H9 (cell line): Measurements from ENCODE around the gene EXPH5. TPM values are rescaled to one million over a fixed set of nuclear protein-coding genes. Genes with fewer than 3 reads are reported as not detected.

Source experiments
- DNase-seq: peaks from one replicate; pipeline ENCODE4 v3.0.0-alpha.2; 2017
- H2AFZ ChIP-seq: one replicate; pipeline ENCODE4 v1.6.1; 2013; ENCODE audit warnings: mild to moderate bottlenecking, low read length, control low read depth, moderate library complexity
- H2AK5ac ChIP-seq: 2 replicates; pipeline ENCODE4 v1.6.1; 2013; ENCODE audit warnings: low read length, control low read depth, mixed read lengths; ENCODE audit not compliant: insufficient read length
- H2BK120ac ChIP-seq: one replicate; pipeline ENCODE4 v1.6.1; 2013; ENCODE audit warnings: low read depth, mild to moderate bottlenecking, low read length, control low read depth, inconsistent platforms; ENCODE audit not compliant: poor library complexity, severe bottlenecking
- H2BK12ac ChIP-seq: 2 replicates; pipeline ENCODE4 v1.6.1; 2013; ENCODE audit warnings: low read length, control low read depth, mixed read lengths, low read depth; ENCODE audit not compliant: insufficient read length
- H2BK15ac ChIP-seq: 2 replicates; pipeline ENCODE4 v1.6.1; 2013; ENCODE audit warnings: low read depth, low read length, control low read depth
- H2BK20ac ChIP-seq: one replicate; pipeline ENCODE4 v1.6.1; 2013; ENCODE audit warnings: low read depth, mild to moderate bottlenecking, low read length, control low read depth, inconsistent platforms; ENCODE audit not compliant: poor library complexity, severe bottlenecking
- H2BK5ac ChIP-seq: 2 replicates; pipeline ENCODE4 v1.6.1; 2013; ENCODE audit warnings: low read length, control low read depth, mixed read lengths; ENCODE audit not compliant: insufficient read length
- H3K14ac ChIP-seq: 2 replicates; pipeline ENCODE4 v1.6.1; 2013; ENCODE audit warnings: low read length, control low read depth; ENCODE audit not compliant: insufficient read depth
- H3K18ac ChIP-seq: 2 replicates; pipeline ENCODE4 v1.6.1; 2013; ENCODE audit warnings: low read depth, mild to moderate bottlenecking, mixed read lengths, low read length, control low read depth; ENCODE audit not compliant: insufficient read length
- H3K23ac ChIP-seq: 2 replicates; pipeline ENCODE4 v1.6.1; 2013; ENCODE audit warnings: low read length, control low read depth, mixed read lengths, low read depth; ENCODE audit not compliant: insufficient read length
- H3K23me2 ChIP-seq: 2 replicates; pipeline ENCODE4 v1.6.1; 2013; ENCODE audit warnings: low read depth, mild to moderate bottlenecking, mixed read lengths, low read length, control low read depth; ENCODE audit not compliant: insufficient read length, poor library complexity, severe bottlenecking
- H3K27ac ChIP-seq: 2 replicates; pipeline ENCODE4 v1.5.1; 2013; ENCODE audit warnings: low read length, control low read depth, mixed read lengths, low read depth; ENCODE audit not compliant: insufficient read length
- H3K27me3 ChIP-seq: 2 replicates; pipeline ENCODE4 v1.6.1; 2013; ENCODE audit warnings: low read length, control low read depth, inconsistent platforms; ENCODE audit not compliant: insufficient read depth
- H3K4ac ChIP-seq: 2 replicates; pipeline ENCODE4 v1.6.1; 2013; ENCODE audit warnings: low read depth, mild to moderate bottlenecking, control low read depth, inconsistent platforms, low read length, moderate library complexity
- H3K4me1 ChIP-seq: 2 replicates; pipeline ENCODE4 v1.6.1; 2013; ENCODE audit warnings: low read length, control low read depth, inconsistent platforms; ENCODE audit not compliant: insufficient read depth
- H3K4me2 ChIP-seq: 2 replicates; pipeline ENCODE4 v1.6.1; 2013; ENCODE audit warnings: low read length, control low read depth, mixed read lengths; ENCODE audit not compliant: insufficient read length, insufficient read depth
- H3K56ac ChIP-seq: 2 replicates; pipeline ENCODE4 v1.6.1; 2013; ENCODE audit warnings: low read depth, mild to moderate bottlenecking, mixed read lengths, low read length, control low read depth; ENCODE audit not compliant: insufficient read length
- H3K79me1 ChIP-seq: 2 replicates; pipeline ENCODE4 v1.6.1; 2013; ENCODE audit warnings: low read depth, mild to moderate bottlenecking, moderate library complexity, low read length, control low read depth, inconsistent platforms; ENCODE audit not compliant: insufficient read depth, poor library complexity, severe bottlenecking
- H3K79me2 ChIP-seq: 2 replicates; pipeline ENCODE4 v1.6.1; 2013; ENCODE audit warnings: low read length, control low read depth, inconsistent platforms; ENCODE audit not compliant: insufficient read depth
- H3K9ac ChIP-seq: 2 replicates; pipeline ENCODE4 v1.6.1; 2013; ENCODE audit warnings: low read length, control low read depth, mixed read lengths; ENCODE audit not compliant: insufficient read length; ENCODE audit errors: extremely low read depth
- H3K9me3 ChIP-seq: one replicate; pipeline ENCODE4 v1.6.1; 2013; ENCODE audit warnings: low read depth, low read length, inconsistent platforms; ENCODE audit not compliant: control insufficient read depth
- H3T11ph ChIP-seq: one replicate; pipeline ENCODE4 v1.6.1; 2013; ENCODE audit warnings: mild to moderate bottlenecking, low read length, control low read depth, inconsistent platforms
- H4K20me1 ChIP-seq: one replicate; pipeline ENCODE4 v1.6.1; 2013; ENCODE audit not compliant: control insufficient read depth, insufficient read length, insufficient read depth
- H4K5ac ChIP-seq: 2 replicates; pipeline ENCODE4 v1.6.1; 2013; ENCODE audit warnings: low read depth, mild to moderate bottlenecking, mixed read lengths, low read length, control low read depth; ENCODE audit not compliant: insufficient read length
- H4K8ac ChIP-seq: replicated peaks from 2 replicates; pipeline ENCODE4 v1.6.1; 2013; ENCODE audit warnings: low read length, control low read depth, mixed read lengths, low read depth; ENCODE audit not compliant: insufficient read length
- H4K91ac ChIP-seq: 2 replicates; pipeline ENCODE4 v1.6.1; 2013; ENCODE audit warnings: low read depth, mild to moderate bottlenecking, moderate library complexity, mixed read lengths, low read length, control low read depth; ENCODE audit not compliant: insufficient read length
- H3K27ac Mint-ChIP-seq, 3 experiments: 2 replicates in 2 of 3; 3 replicates in 1 of 3; pipeline ENCODE4 v1.8.0; 2020 to 2021; ENCODE audit warnings: mixed read lengths in 3 of 3, mild to moderate bottlenecking in 1 of 3, moderate library complexity in 1 of 3
- H3K27me3 Mint-ChIP-seq: 2 replicates; pipeline ENCODE4 v1.8.0; 2021; ENCODE audit warnings: low read depth, mild to moderate bottlenecking, moderate library complexity, mixed read lengths
- H3K36me3 Mint-ChIP-seq, 3 experiments: 2 replicates in 2 of 3; 3 replicates in 1 of 3; pipeline ENCODE4 v1.8.0; 2020 to 2021; ENCODE audit warnings: low read depth in 3 of 3, mixed read lengths in 3 of 3; ENCODE audit not compliant: insufficient read depth in 1 of 3
- H3K4me1 Mint-ChIP-seq, 2 experiments: 2 replicates each; pipeline ENCODE4 v1.8.0; 2020; ENCODE audit warnings: mixed read lengths in 2 of 2
- H3K4me3 Mint-ChIP-seq, 2 experiments: 2 replicates in 1 of 2; 3 replicates in 1 of 2; pipeline ENCODE4 v1.8.0; 2020 to 2021; ENCODE audit warnings: mild to moderate bottlenecking in 2 of 2, mixed read lengths in 2 of 2, moderate library complexity in 1 of 2
- H3K9me3 Mint-ChIP-seq, 2 experiments: 2 replicates in 1 of 2; 3 replicates in 1 of 2; pipeline ENCODE4 v1.8.0; 2020; ENCODE audit warnings: mild to moderate bottlenecking in 2 of 2, mixed read lengths in 2 of 2, moderate library complexity in 1 of 2
- CTCF ChIP-seq: fragments of 200-600 bp; sonication (generic); conservative IDR thresholded peaks from 3 replicates; pipeline ENCODE4 v1.8.0; 2021; ENCODE audit warnings: antibody characterized with exemption, mild to moderate bottlenecking
- WGBS: extraction: QIAGEN DNeasy Blood & Tissue Kit; methylation state at CpG from one replicate; pipeline ENCODE4 v1.1.7; 2013; ENCODE audit warnings: missing lambda C conversion rate, low lambda C conversion rate, mixed read lengths; ENCODE audit not compliant: insufficient read length; ENCODE audit errors: extremely low coverage; 5-methylcytosine and 5-hydroxymethylcytosine counted together
- total RNA-seq: library from RNA; stranded (reverse); gene quantifications from 2 replicates; pipeline ENCODE4 v1.2.1, GENCODE V29; 2021

EXPH5 gene
- total RNA-seq, 1 experiment from 2014 or later = 3.1 TPM

- Histone ChIP-seq H3T11ph (no peak overlapping the region), H2BK15ac (no peak overlapping the region), H3K79me2 (0 out of 2 replicates have a peak, but pooled peaks cover 2% of the 10 kb centered on the region), H3K27me3 (no peaks in the 10 kb centered on the region), H2AK5ac (no peak overlapping the region), H3K9ac (no peak overlapping the region), H3K79me1 (no peaks in the 10 kb centered on the region), H3K23ac (no peak overlapping the region), H3K56ac (no peak overlapping the region), H2AFZ (no peak overlapping the region), H4K20me1 (no peaks in the 10 kb centered on the region), H4K5ac (no peak overlapping the region), H2BK120ac (no peak overlapping the region), H4K8ac (no peak overlapping the region), H3K27ac (no peak overlapping the region), H2BK5ac (no peak overlapping the region), H2BK12ac (no peak overlapping the region), H3K4ac (no peak overlapping the region), H3K14ac (no peak overlapping the region), H3K18ac (no peak overlapping the region), H3K4me1 (no peaks in the 10 kb centered on the region), H3K4me2 (no peak overlapping the region), H3K9me3 (no peaks in the 10 kb centered on the region), H3K23me2 (no peaks in the 10 kb centered on the region), H4K91ac (no peak overlapping the region), H2BK20ac (no peak overlapping the region)
- H3K36me3 Mint-ChIP-seq = no peaks in the 10 kb centered on the region
- no peak for TF ChIP-seq CTCF
- no peak overlapping the region for H3K4me3 Mint-ChIP-seq
- WGBS = no CpG with 5 or more reads among the region's 2 CpGs
- peaks cover 13 to 22% of the 10 kb centered on the region in 2 experiments for H3K4me1 Mint-ChIP-seq
- DNase-seq = no peak
- H3K9me3 Mint-ChIP-seq = no peaks in the 10 kb centered on the region
- no peaks in the 10 kb centered on the region for H3K27me3 Mint-ChIP-seq
- peak overlapping the region in 1 of 3 experiments; percentile 42; a peak in 1 of 7 replicates for H3K27ac Mint-ChIP-seq
Measured at GRCh38 chr11:108558222-108558621, 35.3 kb downstream of the EXPH5 start.
